Osteoblast (primary cell): ENCODE results near the gene COX15. TPM values are rescaled to one million over a fixed set of nuclear protein-coding genes. Genes with fewer than 3 reads are reported as not detected.

Experiments
- DNase-seq: peaks from one replicate; pipeline ENCODE4 v3.0.0; 2011; ENCODE audit warnings: low spot score, mixed read lengths; ENCODE audit not compliant: insufficient read length; ENCODE audit errors: missing footprints
- H2AFZ ChIP-seq: 2 replicates; pipeline ENCODE4 v1.6.0; 2011; ENCODE audit warnings: mild to moderate bottlenecking, low read length
- H3K27ac ChIP-seq: 2 replicates; pipeline ENCODE4 v1.5.1; 2011; ENCODE audit warnings: mild to moderate bottlenecking, low read depth, low read length, moderate library complexity
- H3K27me3 ChIP-seq: 2 replicates; pipeline ENCODE4 v1.6.0; 2012; ENCODE audit warnings: mild to moderate bottlenecking, control low read depth, inconsistent platforms, low read length, moderate library complexity; ENCODE audit not compliant: insufficient read depth
- H3K36me3 ChIP-seq: 2 replicates; pipeline ENCODE4 v1.5.1; 2011; ENCODE audit warnings: mild to moderate bottlenecking, low read length, control low read depth, moderate library complexity; ENCODE audit not compliant: insufficient read depth
- H3K4me1 ChIP-seq: 2 replicates; pipeline ENCODE4 v1.5.1; 2011; ENCODE audit warnings: mild to moderate bottlenecking, low read length, control low read depth, moderate library complexity; ENCODE audit not compliant: insufficient read depth
- H3K4me2 ChIP-seq: 2 replicates; pipeline ENCODE4 v1.6.0; 2011; ENCODE audit warnings: mild to moderate bottlenecking, low read length; ENCODE audit not compliant: insufficient read depth
- H3K4me3 ChIP-seq: fragments of 200-600 bp; sonication (generic); 3 replicates; pipeline ENCODE4 v1.5.1; 2012; ENCODE audit warnings: mild to moderate bottlenecking, low read length, inconsistent platforms; ENCODE audit not compliant: insufficient read depth
- H3K79me2 ChIP-seq: 2 replicates; pipeline ENCODE4 v1.6.0; 2012; ENCODE audit warnings: mild to moderate bottlenecking, low read length, control low read depth, inconsistent platforms; ENCODE audit not compliant: insufficient read depth
- H3K9me3 ChIP-seq: 2 replicates; pipeline ENCODE4 v1.5.1; 2011; ENCODE audit warnings: low read depth, low read length, control low read depth
- H4K20me1 ChIP-seq: 2 replicates; pipeline ENCODE4 v1.6.0; 2012; ENCODE audit warnings: mild to moderate bottlenecking, low read length, control low read depth; ENCODE audit not compliant: insufficient read depth
- total RNA-seq: library from RNA; depleted of rRNA; stranded (reverse); fragments of >200 nt; gene quantifications from 2 replicates; pipeline ENCODE4 v1.2.3, GENCODE V29; 2012
- TF ChIP-seq, protein P1 (sequence below): IDR thresholded peaks from 2 replicates; pipeline ENCODE4 v1.5.1; 2011; ENCODE audit warnings: mild to moderate bottlenecking, low read depth, low read length, moderate library complexity; ENCODE audit errors: extremely low read depth

Gene COX15
- total RNA-seq, result 34.5 and 36.9 TPM in 2 replicates

DNA sequence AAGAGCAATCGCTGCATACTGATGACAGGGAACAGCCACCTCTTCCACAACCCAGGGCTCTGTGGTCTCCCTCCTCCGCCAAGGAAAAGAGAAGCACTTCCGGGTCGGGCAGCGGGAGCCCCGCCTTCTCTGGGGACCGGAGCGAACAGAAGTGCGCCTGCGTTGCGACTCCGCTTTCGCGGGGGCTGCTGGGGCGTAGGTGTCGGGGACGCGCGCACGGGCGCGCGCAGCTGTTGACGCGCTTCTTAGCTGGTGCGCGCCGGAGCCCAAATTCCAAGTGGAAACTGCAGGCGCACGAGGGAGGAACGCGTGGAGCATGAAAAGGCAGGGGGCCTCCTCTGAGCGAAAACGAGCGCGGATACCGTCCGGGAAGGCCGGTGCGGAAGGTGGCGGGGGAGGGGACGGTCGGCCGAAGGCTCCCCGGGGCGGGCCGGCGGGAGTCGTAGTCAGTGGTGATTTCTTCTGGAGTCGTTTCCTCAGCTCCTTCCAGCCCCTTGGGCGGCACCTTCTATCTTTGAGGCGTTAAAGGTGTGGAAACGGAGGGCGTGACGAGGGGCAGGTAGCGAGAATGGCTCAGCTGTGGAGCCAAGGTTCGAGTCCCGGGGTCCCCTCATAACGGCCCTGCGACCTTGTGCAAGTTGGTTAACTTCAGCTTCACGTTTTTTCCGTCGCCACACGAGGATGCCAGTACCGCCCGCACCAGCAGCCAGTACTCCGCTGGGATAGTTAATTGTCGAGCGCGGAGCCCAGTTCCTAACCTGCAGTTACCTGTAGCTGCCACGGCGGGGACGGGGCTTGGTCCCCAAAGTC, at the start of gene COX15, which contains the start of gene CUTC:
Gene COX15 (minus strand): TSS at position 95 of the 810 bp plus-strand sequence. CDS start 78 bp downstream, at position 17.
Gene CUTC (plus strand): TSS at position 202 of the 810 bp plus-strand sequence. CDS start 115 bp downstream, at position 317.
- peak; percentile 95 for DNase-seq
- Histone ChIP-seq H3K27ac (peak within 1 kb of the TSS; percentile 84), H3K36me3 (peaks cover 16% of the 10 kb centered on the region), H2AFZ (peak within 1 kb of the TSS; percentile 98), H3K4me2 (peak within 1 kb of the TSS; percentile 92), H3K9me3 (no peaks in the 10 kb centered on the region), H3K27me3 (no peaks in the 10 kb centered on the region), H3K79me2 (peaks cover 39% of the 10 kb centered on the region), H3K4me3 (peak within 1 kb of the TSS; percentile 93), H4K20me1 (no peaks in the 10 kb centered on the region), H3K4me1 (peaks cover 20% of the 10 kb centered on the region)
- TF ChIP-seq, protein P1, sequence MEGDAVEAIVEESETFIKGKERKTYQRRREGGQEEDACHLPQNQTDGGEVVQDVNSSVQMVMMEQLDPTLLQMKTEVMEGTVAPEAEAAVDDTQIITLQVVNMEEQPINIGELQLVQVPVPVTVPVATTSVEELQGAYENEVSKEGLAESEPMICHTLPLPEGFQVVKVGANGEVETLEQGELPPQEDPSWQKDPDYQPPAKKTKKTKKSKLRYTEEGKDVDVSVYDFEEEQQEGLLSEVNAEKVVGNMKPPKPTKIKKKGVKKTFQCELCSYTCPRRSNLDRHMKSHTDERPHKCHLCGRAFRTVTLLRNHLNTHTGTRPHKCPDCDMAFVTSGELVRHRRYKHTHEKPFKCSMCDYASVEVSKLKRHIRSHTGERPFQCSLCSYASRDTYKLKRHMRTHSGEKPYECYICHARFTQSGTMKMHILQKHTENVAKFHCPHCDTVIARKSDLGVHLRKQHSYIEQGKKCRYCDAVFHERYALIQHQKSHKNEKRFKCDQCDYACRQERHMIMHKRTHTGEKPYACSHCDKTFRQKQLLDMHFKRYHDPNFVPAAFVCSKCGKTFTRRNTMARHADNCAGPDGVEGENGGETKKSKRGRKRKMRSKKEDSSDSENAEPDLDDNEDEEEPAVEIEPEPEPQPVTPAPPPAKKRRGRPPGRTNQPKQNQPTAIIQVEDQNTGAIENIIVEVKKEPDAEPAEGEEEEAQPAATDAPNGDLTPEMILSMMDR, result peak; percentile 32

DNA sequence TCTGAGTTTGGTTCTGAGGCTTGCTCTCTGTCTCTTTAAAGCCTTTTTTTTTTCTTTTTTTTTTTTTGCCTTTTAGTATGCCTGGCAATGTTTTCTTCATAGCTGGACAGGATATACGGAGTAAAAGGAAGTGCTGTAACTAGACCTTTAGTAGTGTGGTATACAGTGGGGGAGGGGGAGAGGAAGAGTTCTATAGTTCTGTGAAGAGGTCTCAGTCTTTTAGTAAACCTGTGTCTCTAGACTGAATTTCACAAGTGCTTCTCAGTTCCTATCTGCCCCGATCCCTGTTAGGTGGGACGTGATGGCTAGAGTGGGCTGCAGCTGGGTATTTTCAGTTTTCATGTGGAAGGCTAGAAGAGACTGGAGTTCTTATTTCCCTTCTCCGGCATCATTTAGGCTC, 47.4 kb upstream of the COX15 start:
- Histone ChIP-seq H3K27ac (peak overlapping the region; percentile 83), H3K36me3 (no peaks in the 10 kb centered on the region), H3K27me3 (no peaks in the 10 kb centered on the region), H3K4me2 (peak overlapping the region; percentile 74), H4K20me1 (no peaks in the 10 kb centered on the region), H3K9me3 (no peaks in the 10 kb centered on the region), H3K79me2 (no peaks in the 10 kb centered on the region), H3K4me1 (peaks cover 42% of the 10 kb centered on the region), H3K4me3 (peak overlapping the region; percentile 39), H2AFZ (peak overlapping the region; percentile 40)
- DNase-seq, result no peak
- TF ChIP-seq, protein P1, result no peak

DNA sequence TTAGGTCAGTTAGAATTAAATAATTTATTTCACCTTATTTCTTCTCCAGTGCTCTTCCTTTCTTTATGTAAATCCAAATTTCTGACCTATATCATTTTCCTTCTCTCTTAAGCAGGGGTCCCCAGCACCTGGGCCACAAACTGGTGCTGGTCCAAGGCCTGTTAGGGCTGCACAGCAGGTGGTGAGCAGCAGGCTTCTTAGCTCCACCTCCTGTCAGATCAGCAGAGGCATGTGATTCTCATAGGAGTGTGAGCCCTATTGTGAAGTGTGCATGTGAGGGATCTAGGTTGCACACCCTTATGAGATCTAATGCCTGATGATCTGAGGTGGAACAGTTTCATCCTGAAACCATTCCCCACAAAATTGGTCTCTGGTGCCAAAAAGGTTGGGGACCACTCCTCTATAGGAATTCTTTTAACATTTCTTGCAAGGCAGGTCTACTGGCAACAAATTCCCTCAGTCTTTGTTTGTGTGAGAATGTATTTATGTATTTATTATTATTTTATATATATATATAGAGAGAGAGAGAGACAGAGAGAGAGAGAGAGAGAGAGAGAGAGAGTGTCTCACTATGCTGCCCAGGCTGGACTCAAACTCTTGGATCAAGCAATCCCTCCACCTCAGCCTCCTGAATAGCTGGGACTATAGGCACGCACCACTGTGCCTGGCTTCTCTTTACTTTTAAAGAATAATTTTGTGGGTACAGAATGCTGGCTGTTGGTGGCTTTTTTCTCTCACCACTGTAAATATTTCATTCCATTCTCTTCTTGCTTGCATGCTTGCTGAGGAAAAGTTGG, 46.2 kb upstream of the COX15 start:
- peaks cover 29% of the 10 kb centered on the region for H3K4me1 ChIP-seq
- H3K27ac ChIP-seq, result no peak overlapping the region
- no peak overlapping the region for H2AFZ ChIP-seq
- no peak overlapping the region for H3K4me2 ChIP-seq
- no peak overlapping the region for H3K4me3 ChIP-seq
- no peaks in the 10 kb centered on the region for H3K27me3 ChIP-seq
- H3K79me2 ChIP-seq, result no peaks in the 10 kb centered on the region
- no peaks in the 10 kb centered on the region for H3K9me3 ChIP-seq
- H3K36me3 ChIP-seq, result no peaks in the 10 kb centered on the region
- TF ChIP-seq, protein P1, result no peak
- no peak for DNase-seq
- H4K20me1 ChIP-seq, result no peaks in the 10 kb centered on the region

DNA sequence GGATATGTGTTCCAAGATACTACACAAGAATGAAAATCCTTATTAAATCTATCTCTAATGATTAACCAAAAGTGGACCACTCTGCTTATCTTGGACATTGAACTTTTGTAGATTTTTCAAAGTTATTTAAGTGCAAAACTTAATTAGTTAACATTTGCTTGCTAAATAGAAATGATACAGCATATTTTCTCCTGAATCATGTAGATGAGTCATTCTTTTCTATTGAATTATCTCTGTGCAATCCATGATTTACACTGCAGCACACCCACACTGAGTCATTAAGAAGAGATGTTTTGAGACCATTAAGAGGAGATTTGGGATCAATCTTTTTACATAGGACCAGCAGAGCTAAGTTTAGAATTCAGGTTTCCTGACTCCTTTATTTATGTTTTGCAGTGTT, 43.9 kb upstream of the COX15 start:
- Histone ChIP-seq H3K4me2 (peak overlapping the region; percentile 52), H2AFZ (no peak overlapping the region), H3K36me3 (no peaks in the 10 kb centered on the region), H3K79me2 (no peaks in the 10 kb centered on the region), H3K27me3 (no peaks in the 10 kb centered on the region), H3K27ac (peak overlapping the region; percentile 89), H3K9me3 (no peaks in the 10 kb centered on the region), H3K4me1 (peaks cover 29% of the 10 kb centered on the region), H3K4me3 (no peak overlapping the region), H4K20me1 (no peaks in the 10 kb centered on the region)
- TF ChIP-seq, protein P1, result no peak
- DNase-seq, result peak; percentile 87
